GM23338 (cell line): ENCODE results near the gene THOP1. TPM values are rescaled to one million over a fixed set of nuclear protein-coding genes. Genes with fewer than 3 reads are reported as not detected.

Source experiments
- ATAC-seq: fragments of 200-7000 bp; cut with Tn5 transposase; 3 replicates; pipeline ENCODE4 v1.9.1; 2020
- DNase-seq: peaks from one replicate; pipeline ENCODE4 v3.0.0-alpha.2; 2015; ENCODE audit warnings: low spot score
- H2AFZ ChIP-seq: fragments of 200-600 bp; sonication (generic); 2 replicates; pipeline ENCODE4 v1.8.0; 2016; ENCODE audit warnings: antibody characterized with exemption, mild to moderate bottlenecking, moderate library complexity
- H3F3A ChIP-seq: fragments of 200-600 bp; sonication (generic); replicated peaks from 2 replicates; pipeline ENCODE4 v1.8.0; 2017; ENCODE audit warnings: antibody characterized with exemption, mixed run types, low read depth
- H3K27ac ChIP-seq: fragments of 200-600 bp; sonication (generic); 2 replicates; pipeline ENCODE4 v1.6.1; 2016; ENCODE audit warnings: low read depth
- H3K27me3 ChIP-seq: fragments of 200-600 bp; sonication (generic); 2 replicates; pipeline ENCODE4 v1.8.0; 2016; ENCODE audit warnings: mild to moderate bottlenecking, mixed run types, moderate library complexity; ENCODE audit not compliant: insufficient read depth
- H3K36me3 ChIP-seq: fragments of 200-600 bp; sonication (generic); 2 replicates; pipeline ENCODE4 v1.8.0; 2016; ENCODE audit warnings: mild to moderate bottlenecking; ENCODE audit not compliant: insufficient read depth
- H3K4me1 ChIP-seq: fragments of 200-600 bp; sonication (generic); 2 replicates; pipeline ENCODE4 v1.8.0; 2016; ENCODE audit warnings: mild to moderate bottlenecking, moderate library complexity; ENCODE audit not compliant: insufficient read depth
- H3K4me2 ChIP-seq: fragments of 200-600 bp; sonication (generic); 2 replicates; pipeline ENCODE4 v1.7.1; 2017; ENCODE audit warnings: mixed run types
- H3K4me3 ChIP-seq: fragments of 200-600 bp; sonication (generic); 2 replicates; pipeline ENCODE4 v1.6.1; 2016; ENCODE audit warnings: mixed run types
- H3K79me2 ChIP-seq: fragments of 200-600 bp; sonication (generic); replicated peaks from 2 replicates; pipeline ENCODE4 v1.8.0; 2017; ENCODE audit warnings: mild to moderate bottlenecking; ENCODE audit not compliant: insufficient read depth
- H3K9me2 ChIP-seq: fragments of 200-600 bp; sonication (generic); 2 replicates; pipeline ENCODE4 v1.8.0; 2017; ENCODE audit not compliant: insufficient read depth
- H4K20me1 ChIP-seq: fragments of 200-600 bp; sonication (generic); replicated peaks from 2 replicates; pipeline ENCODE4 v1.8.0; 2017; ENCODE audit warnings: mild to moderate bottlenecking; ENCODE audit not compliant: insufficient read depth
- H3K27ac Mint-ChIP-seq: 2 replicates; pipeline ENCODE4 v1.8.0; 2020; ENCODE audit warnings: inconsistent platforms, mild to moderate bottlenecking, moderate library complexity, mixed read lengths
- H3K27me3 Mint-ChIP-seq: 3 replicates; pipeline ENCODE4 v1.8.0; 2022; ENCODE audit warnings: low read depth, mild to moderate bottlenecking, moderate library complexity, mixed read lengths, inconsistent platforms; ENCODE audit not compliant: insufficient read depth, poor library complexity
- H3K36me3 Mint-ChIP-seq: 3 replicates; pipeline ENCODE4 v1.8.0; 2021; ENCODE audit warnings: low read depth, mild to moderate bottlenecking, inconsistent platforms, moderate library complexity, mixed read lengths
- H3K4me1 Mint-ChIP-seq: 3 replicates; pipeline ENCODE4 v1.8.0; 2020; ENCODE audit warnings: mild to moderate bottlenecking, inconsistent platforms, mixed read lengths
- H3K4me3 Mint-ChIP-seq: 3 replicates; pipeline ENCODE4 v1.8.0; 2021; ENCODE audit warnings: moderate library complexity, mild to moderate bottlenecking, inconsistent platforms, mixed read lengths
- H3K9me3 Mint-ChIP-seq: 3 replicates; pipeline ENCODE4 v1.8.0; 2020; ENCODE audit warnings: moderate library complexity, mild to moderate bottlenecking, inconsistent platforms, mixed read lengths
- CREB1 ChIP-seq: fragments of 250-450 bp; sonication (Bioruptor Pico); IDR thresholded peaks from 2 replicates; pipeline ENCODE4 v1.5.0; 2020; ENCODE audit warnings: low read depth, mild to moderate bottlenecking, moderate library complexity
- EZH2 ChIP-seq: fragments of 200-600 bp; sonication (generic); IDR thresholded peaks from one replicate; pipeline ENCODE4 v1.8.0; 2017; ENCODE audit warnings: antibody characterized with exemption, mild to moderate bottlenecking, low read depth; ENCODE audit not compliant: unreplicated experiment
- EZH2phosphoT487 ChIP-seq: fragments of 200-600 bp; sonication (generic); IDR thresholded peaks from one replicate; pipeline ENCODE4 v1.8.1; 2018; ENCODE audit warnings: antibody characterized with exemption; ENCODE audit not compliant: unreplicated experiment
- JUNB ChIP-seq: IDR thresholded peaks from one replicate; pipeline ENCODE4 v1.6.1; 2016; ENCODE audit warnings: antibody characterized with exemption; ENCODE audit not compliant: unreplicated experiment
- NANOG ChIP-seq: IDR thresholded peaks from 2 replicates; pipeline ENCODE4 v1.6.1; 2016; ENCODE audit warnings: antibody characterized with exemption, borderline replicate concordance
- POLR2AphosphoS5 ChIP-seq: IDR thresholded peaks from 2 replicates; pipeline ENCODE4 v1.6.1; 2016; ENCODE audit warnings: antibody characterized with exemption, low read depth
- ZNF114 ChIP-seq: fragments of 250-450 bp; sonication (Bioruptor Pico); IDR thresholded peaks from 2 replicates; pipeline ENCODE4 v1.5.0; 2020; ENCODE audit warnings: mild to moderate bottlenecking, moderate library complexity
- ZNF331 ChIP-seq: fragments of 250-450 bp; sonication (Bioruptor Pico); IDR thresholded peaks from 2 replicates; pipeline ENCODE4 v1.5.0; 2020; ENCODE audit warnings: low read depth, mild to moderate bottlenecking, moderate library complexity
- polyA plus RNA-seq: library from polyadenylated mRNA; unstranded; fragments of >200 nt; fragmentation: Nextera tagmentation; extraction: Ambion mirVana; gene quantifications from 2 replicates; pipeline ENCODE4 v1.2.1, GENCODE V29; 2016
- total RNA-seq: library from RNA; depleted of rRNA; stranded (reverse); fragments of >200 nt; shearing (Covaris generic); gene quantifications from 2 replicates; pipeline ENCODE4 v1.2.3, GENCODE V29; 2014
- TF ChIP-seq, protein P1 (sequence below), 2 experiments: fragments of 200-600 bp in 1 of 2; sonication (generic) in 1 of 2; conservative IDR thresholded peaks; 2 replicates each; pipeline versions ENCODE4 v1.5.1 to v1.6.1; 2016 to 2017; ENCODE audit warnings: antibody characterized with exemption in 2 of 2, low read depth in 2 of 2, mild to moderate bottlenecking in 2 of 2, moderate library complexity in 1 of 2
- TF ChIP-seq, protein P2 (sequence below): IDR thresholded peaks from one replicate; pipeline ENCODE4 v1.6.1; 2018; ENCODE audit warnings: antibody characterized with exemption; ENCODE audit not compliant: unreplicated experiment

Gene THOP1
- total and polyA plus RNA-seq, 2 experiments from 2014 or later: 110 to 229 TPM

DNA sequence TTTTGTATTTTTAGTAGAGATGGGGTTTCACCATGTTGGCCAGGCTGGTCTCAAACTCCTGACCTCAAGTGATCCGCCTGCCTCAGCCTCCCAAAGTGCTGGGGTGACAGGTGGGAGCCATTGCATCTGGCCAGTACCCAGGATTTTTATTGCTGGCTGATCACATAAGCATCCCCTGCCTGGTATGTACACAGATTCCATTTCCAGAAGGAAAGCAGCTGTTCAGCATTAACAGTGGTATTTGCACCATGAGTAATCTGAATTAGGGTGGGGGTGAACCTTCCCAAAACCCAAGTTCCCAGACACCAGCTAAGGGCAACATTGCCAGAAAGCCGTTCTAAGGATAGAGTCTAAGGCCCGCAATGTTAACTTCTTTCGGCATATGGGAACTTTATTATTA is 63.3 kb downstream of the THOP1 start:
- Histone ChIP-seq H3K36me3 (peaks cover 37% of the 10 kb centered on the region), H2AFZ (no peak overlapping the region), H3K79me2 (peaks cover 13% of the 10 kb centered on the region), H3K27ac (no peak overlapping the region), H3K4me2 (no peak overlapping the region), H3K4me1 (no peaks in the 10 kb centered on the region), H3K4me3 (no peak overlapping the region), H4K20me1 (no peaks in the 10 kb centered on the region; the same call in 1 of the 2 replicates), H3K9me2 (no peaks in the 10 kb centered on the region), H3K27me3 (no peaks in the 10 kb centered on the region), H3F3A (no peaks in the 10 kb centered on the region)
- H3K27ac Mint-ChIP-seq: no peak overlapping the region
- H3K4me3 Mint-ChIP-seq: no peak overlapping the region
- H3K9me3 Mint-ChIP-seq: peaks cover 86% of the 10 kb centered on the region
- H3K4me1 Mint-ChIP-seq: no peaks in the 10 kb centered on the region
- DNase-seq (no peak), ATAC-seq (no peak)
- H3K36me3 Mint-ChIP-seq: peaks cover 83% of the 10 kb centered on the region
- H3K27me3 Mint-ChIP-seq: no peaks in the 10 kb centered on the region
- TF ChIP-seq, protein P1, sequence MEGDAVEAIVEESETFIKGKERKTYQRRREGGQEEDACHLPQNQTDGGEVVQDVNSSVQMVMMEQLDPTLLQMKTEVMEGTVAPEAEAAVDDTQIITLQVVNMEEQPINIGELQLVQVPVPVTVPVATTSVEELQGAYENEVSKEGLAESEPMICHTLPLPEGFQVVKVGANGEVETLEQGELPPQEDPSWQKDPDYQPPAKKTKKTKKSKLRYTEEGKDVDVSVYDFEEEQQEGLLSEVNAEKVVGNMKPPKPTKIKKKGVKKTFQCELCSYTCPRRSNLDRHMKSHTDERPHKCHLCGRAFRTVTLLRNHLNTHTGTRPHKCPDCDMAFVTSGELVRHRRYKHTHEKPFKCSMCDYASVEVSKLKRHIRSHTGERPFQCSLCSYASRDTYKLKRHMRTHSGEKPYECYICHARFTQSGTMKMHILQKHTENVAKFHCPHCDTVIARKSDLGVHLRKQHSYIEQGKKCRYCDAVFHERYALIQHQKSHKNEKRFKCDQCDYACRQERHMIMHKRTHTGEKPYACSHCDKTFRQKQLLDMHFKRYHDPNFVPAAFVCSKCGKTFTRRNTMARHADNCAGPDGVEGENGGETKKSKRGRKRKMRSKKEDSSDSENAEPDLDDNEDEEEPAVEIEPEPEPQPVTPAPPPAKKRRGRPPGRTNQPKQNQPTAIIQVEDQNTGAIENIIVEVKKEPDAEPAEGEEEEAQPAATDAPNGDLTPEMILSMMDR (conservative IDR thresholded peaks at IDR 0.05; ENCODE audit: low read depth in 2 of 2): no peak
- no peak for TF ChIP-seq POLR2AphosphoS5

DNA sequence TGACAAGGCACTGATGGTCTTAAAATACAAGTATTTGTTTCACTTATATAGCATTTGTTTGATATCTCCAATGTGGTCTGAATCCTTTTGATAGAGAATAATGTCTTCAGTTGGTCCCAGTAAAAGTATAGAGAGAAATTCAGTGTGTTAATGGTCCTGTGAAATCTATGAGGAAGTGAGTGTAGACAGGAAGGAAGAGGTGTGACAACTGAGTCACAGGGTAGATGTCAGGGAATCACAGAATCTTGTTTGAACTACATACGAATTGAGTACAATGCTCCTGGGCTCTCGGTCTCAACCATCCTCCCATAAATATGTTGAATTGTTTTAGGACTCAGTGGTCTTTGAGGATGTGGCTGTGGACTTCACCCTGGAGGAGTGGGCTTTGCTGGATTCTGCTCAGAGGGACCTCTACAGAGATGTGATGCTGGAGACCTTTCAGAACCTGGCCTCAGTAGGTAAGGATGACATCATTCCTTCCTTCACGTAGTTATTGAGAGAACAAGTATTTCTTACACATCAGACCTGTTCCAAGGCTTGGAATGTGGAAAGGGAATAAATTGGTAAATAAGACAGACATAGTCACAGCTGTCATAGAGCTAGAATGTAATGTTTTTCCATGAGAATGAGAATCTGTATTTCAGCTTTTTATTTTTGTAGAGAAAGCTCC is 65.1 kb downstream of the THOP1 start:
- ATAC-seq (no peak), DNase-seq (no peak)
- Mint-ChIP-seq H3K27ac (no peak overlapping the region), H3K9me3 (peaks cover 97% of the 10 kb centered on the region), H3K27me3 (no peaks in the 10 kb centered on the region), H3K4me3 (no peak overlapping the region), H3K36me3 (peaks cover 86% of the 10 kb centered on the region), H3K4me1 (no peaks in the 10 kb centered on the region)
- Histone ChIP-seq H3K27me3 (no peaks in the 10 kb centered on the region), H3K79me2 (0 out of 2 replicates have a peak, but pooled peaks cover 2% of the 10 kb centered on the region), H3K4me3 (no peak overlapping the region), H3F3A (no peaks in the 10 kb centered on the region), H3K27ac (no peak overlapping the region), H3K36me3 (peaks cover 54% of the 10 kb centered on the region), H3K9me2 (no peaks in the 10 kb centered on the region), H3K4me2 (no peak overlapping the region), H4K20me1 (no peaks in the 10 kb centered on the region), H2AFZ (no peak overlapping the region), H3K4me1 (no peaks in the 10 kb centered on the region)
- no peak for TF ChIP-seq ZNF331 (CRISPR knock-in tag)
- TF ChIP-seq CREB1 (CRISPR knock-in tag): no peak
- TF ChIP-seq POLR2AphosphoS5: no peak
- TF ChIP-seq, protein P2, sequence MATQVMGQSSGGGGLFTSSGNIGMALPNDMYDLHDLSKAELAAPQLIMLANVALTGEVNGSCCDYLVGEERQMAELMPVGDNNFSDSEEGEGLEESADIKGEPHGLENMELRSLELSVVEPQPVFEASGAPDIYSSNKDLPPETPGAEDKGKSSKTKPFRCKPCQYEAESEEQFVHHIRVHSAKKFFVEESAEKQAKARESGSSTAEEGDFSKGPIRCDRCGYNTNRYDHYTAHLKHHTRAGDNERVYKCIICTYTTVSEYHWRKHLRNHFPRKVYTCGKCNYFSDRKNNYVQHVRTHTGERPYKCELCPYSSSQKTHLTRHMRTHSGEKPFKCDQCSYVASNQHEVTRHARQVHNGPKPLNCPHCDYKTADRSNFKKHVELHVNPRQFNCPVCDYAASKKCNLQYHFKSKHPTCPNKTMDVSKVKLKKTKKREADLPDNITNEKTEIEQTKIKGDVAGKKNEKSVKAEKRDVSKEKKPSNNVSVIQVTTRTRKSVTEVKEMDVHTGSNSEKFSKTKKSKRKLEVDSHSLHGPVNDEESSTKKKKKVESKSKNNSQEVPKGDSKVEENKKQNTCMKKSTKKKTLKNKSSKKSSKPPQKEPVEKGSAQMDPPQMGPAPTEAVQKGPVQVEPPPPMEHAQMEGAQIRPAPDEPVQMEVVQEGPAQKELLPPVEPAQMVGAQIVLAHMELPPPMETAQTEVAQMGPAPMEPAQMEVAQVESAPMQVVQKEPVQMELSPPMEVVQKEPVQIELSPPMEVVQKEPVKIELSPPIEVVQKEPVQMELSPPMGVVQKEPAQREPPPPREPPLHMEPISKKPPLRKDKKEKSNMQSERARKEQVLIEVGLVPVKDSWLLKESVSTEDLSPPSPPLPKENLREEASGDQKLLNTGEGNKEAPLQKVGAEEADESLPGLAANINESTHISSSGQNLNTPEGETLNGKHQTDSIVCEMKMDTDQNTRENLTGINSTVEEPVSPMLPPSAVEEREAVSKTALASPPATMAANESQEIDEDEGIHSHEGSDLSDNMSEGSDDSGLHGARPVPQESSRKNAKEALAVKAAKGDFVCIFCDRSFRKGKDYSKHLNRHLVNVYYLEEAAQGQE: no peak
- no peak for TF ChIP-seq JUNB
- TF ChIP-seq, protein P1 (conservative IDR thresholded peaks at IDR 0.05; ENCODE audit: low read depth in 2 of 2): no peak
- TF ChIP-seq EZH2: no peak
- TF ChIP-seq EZH2phosphoT487: no peak
- TF ChIP-seq ZNF114 (CRISPR knock-in tag): no peak
- no peak for TF ChIP-seq NANOG
